Measurements from ENCODE around the gene ITK.

ITK gene

DNA sequence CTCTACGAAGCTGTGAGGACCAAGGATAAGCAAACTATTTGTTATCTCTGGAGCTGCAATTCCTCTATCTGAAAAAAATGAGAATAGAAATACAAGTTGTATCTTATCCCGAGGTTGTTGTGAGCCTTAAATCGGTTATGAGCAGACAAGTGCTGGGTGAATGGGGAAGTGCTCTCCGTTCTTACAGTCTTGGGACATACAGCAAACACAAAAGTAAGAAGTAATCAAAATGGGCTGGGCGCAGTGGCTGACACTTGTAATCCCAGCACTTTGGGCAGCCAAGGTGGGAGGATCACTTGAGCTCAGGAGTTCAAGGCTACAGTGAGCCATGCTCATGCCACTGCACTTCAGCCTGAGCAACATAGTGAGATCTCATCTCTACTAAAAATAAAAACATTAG is 31.7 kb downstream of the ITK start:
- TF ChIP-seq TEAD4 (IDR thresholded peaks at IDR 0.05) (no peak), TAF1 (IDR thresholded peaks at IDR 0.05; ENCODE audit: low read depth) (no peak), CEBPB (IDR thresholded peaks at IDR 0.05) (no peak), CREB1 (IDR thresholded peaks at IDR 0.05; ENCODE audit: low read depth) (no peak), EGR1 (IDR thresholded peaks at IDR 0.05) (no peak), FOXM1 (IDR thresholded peaks at IDR 0.05; ENCODE audit: borderline replicate concordance, low read depth) (no peak), NFIC (IDR thresholded peaks at IDR 0.05) (no peak), RAD21 (IDR thresholded peaks at IDR 0.05; ENCODE audit: low read depth) (no peak), ZBTB7A (IDR thresholded peaks at IDR 0.05; ENCODE audit: low read depth) (no peak), TCF12 (IDR thresholded peaks at IDR 0.05; ENCODE audit: low read depth) (no peak)
- TF ChIP-seq, protein P1, sequence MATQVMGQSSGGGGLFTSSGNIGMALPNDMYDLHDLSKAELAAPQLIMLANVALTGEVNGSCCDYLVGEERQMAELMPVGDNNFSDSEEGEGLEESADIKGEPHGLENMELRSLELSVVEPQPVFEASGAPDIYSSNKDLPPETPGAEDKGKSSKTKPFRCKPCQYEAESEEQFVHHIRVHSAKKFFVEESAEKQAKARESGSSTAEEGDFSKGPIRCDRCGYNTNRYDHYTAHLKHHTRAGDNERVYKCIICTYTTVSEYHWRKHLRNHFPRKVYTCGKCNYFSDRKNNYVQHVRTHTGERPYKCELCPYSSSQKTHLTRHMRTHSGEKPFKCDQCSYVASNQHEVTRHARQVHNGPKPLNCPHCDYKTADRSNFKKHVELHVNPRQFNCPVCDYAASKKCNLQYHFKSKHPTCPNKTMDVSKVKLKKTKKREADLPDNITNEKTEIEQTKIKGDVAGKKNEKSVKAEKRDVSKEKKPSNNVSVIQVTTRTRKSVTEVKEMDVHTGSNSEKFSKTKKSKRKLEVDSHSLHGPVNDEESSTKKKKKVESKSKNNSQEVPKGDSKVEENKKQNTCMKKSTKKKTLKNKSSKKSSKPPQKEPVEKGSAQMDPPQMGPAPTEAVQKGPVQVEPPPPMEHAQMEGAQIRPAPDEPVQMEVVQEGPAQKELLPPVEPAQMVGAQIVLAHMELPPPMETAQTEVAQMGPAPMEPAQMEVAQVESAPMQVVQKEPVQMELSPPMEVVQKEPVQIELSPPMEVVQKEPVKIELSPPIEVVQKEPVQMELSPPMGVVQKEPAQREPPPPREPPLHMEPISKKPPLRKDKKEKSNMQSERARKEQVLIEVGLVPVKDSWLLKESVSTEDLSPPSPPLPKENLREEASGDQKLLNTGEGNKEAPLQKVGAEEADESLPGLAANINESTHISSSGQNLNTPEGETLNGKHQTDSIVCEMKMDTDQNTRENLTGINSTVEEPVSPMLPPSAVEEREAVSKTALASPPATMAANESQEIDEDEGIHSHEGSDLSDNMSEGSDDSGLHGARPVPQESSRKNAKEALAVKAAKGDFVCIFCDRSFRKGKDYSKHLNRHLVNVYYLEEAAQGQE (IDR thresholded peaks at IDR 0.05; ENCODE audit: low read depth), result no peak
- TF ChIP-seq, protein P2, sequence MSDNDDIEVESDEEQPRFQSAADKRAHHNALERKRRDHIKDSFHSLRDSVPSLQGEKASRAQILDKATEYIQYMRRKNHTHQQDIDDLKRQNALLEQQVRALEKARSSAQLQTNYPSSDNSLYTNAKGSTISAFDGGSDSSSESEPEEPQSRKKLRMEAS (IDR thresholded peaks at IDR 0.05), result no peak

DNA sequence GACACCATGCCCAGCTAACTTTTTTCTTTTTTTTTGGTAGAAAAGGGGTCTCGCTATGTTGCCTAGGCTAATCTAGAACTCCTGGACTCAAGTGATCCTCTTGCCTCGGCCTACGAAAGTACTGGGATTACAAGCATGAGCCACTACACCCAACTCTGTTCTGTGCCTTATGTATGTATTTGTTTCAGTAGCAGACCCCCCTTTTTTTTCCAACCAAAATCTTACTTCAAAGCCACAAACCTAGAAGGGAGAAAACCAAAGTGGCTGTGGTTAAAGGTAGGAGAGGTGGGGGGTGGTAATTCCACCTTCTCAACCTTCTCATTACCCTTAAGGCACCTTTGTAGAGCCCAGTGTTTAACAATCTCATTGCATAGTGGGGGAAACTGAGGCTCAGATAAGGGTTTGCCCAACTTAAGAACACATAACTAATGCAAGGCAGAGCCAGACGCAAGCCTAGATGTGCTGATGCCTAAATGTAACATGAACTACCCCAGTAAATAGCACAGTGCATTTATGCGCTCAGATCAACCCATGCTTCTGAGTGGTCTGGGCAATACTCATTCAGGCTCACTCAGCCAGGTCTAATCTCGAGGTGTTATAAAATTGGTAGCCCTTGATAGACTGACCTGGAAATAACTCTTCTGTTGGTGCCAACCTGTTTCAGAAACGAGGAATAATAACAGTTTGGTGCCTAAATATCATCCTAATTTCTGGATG is 33.0 kb downstream of the ITK start:
- TF ChIP-seq, protein P1 (IDR thresholded peaks at IDR 0.05; ENCODE audit: low read depth), result no peak
- no peak for TF ChIP-seq NFIC (IDR thresholded peaks at IDR 0.05)
- TF ChIP-seq, protein P2 (IDR thresholded peaks at IDR 0.05), result no peak
- TF ChIP-seq EP300 (IDR thresholded peaks at IDR 0.05; ENCODE audit: borderline replicate concordance), result no peak
- no peak for TF ChIP-seq CREB1 (IDR thresholded peaks at IDR 0.05; ENCODE audit: low read depth)

DNA sequence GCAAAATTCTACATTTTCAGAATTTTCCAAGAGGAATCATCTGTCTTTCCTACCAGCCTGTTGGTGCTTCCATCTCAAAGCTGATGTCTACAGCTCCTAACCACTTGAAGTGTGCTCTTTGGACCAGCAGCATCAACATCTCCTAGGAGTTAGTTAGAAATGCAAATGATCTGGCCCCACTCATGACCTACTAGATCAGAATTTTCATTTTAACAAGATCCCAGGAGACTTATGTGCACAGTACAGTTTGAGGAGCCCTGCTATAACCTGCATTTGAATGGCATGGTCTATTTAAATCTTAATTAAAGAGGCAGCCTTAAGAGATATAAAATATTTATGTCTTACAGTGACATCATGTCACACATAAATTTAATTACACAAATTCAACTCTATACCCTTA is 33.8 kb downstream of the ITK start:
- TF ChIP-seq TCF12 (IDR thresholded peaks at IDR 0.05; ENCODE audit: low read depth), result no peak
- TF ChIP-seq CREB1 (IDR thresholded peaks at IDR 0.05; ENCODE audit: low read depth), result no peak
- no peak for TF ChIP-seq RAD21 (IDR thresholded peaks at IDR 0.05; ENCODE audit: low read depth)
- no peak for TF ChIP-seq EP300 (IDR thresholded peaks at IDR 0.05; ENCODE audit: borderline replicate concordance)
- TF ChIP-seq YY1 (IDR thresholded peaks at IDR 0.05; ENCODE audit: low read depth), result no peak
- no peak for TF ChIP-seq NFIC (IDR thresholded peaks at IDR 0.05)
- TF ChIP-seq, protein P1 (IDR thresholded peaks at IDR 0.05; ENCODE audit: low read depth), result no peak
- no peak for TF ChIP-seq EGR1 (IDR thresholded peaks at IDR 0.05)
- TF ChIP-seq TEAD4 (IDR thresholded peaks at IDR 0.05), result no peak
- TF ChIP-seq TAF1 (IDR thresholded peaks at IDR 0.05; ENCODE audit: low read depth), result no peak
- TF ChIP-seq FOXM1 (IDR thresholded peaks at IDR 0.05; ENCODE audit: borderline replicate concordance, low read depth), result no peak
- TF ChIP-seq, protein P3, sequence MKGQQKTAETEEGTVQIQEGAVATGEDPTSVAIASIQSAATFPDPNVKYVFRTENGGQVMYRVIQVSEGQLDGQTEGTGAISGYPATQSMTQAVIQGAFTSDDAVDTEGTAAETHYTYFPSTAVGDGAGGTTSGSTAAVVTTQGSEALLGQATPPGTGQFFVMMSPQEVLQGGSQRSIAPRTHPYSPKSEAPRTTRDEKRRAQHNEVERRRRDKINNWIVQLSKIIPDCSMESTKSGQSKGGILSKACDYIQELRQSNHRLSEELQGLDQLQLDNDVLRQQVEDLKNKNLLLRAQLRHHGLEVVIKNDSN (IDR thresholded peaks at IDR 0.05), result no peak

DNA sequence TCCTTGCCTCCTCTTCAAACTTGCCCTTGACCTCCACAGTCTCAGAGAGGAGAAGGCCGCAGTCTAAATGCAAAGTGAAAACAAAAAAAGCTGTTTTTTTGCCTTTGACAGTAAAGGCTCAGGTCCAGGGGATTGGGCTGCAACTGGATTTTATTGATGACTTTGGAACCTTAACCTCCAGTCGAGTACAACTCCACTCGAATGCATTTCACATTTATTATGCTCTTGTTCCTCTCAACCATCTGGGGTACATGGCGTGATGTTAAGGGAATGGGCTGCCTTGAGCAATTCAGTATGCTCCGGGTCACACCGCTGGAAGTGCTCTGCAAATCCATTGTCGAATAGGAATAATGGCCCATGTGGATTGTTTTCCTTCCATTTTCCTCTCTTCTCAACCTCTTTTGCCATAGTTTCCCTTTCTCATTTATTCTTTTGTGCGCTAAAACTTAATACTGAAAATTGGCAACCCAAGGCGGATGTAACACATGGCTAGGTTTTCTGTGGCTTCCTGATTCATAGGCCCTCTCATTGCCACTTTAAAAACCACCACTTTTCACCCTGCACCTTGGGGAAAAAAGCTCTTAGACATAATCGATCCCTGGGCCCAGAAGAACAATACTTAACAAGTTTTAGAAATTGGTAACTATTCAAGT is 34.3 kb downstream of the ITK start:
- TF ChIP-seq TEAD4 (IDR thresholded peaks at IDR 0.05), result no peak
- no peak for TF ChIP-seq EP300 (IDR thresholded peaks at IDR 0.05; ENCODE audit: borderline replicate concordance)
- TF ChIP-seq ZBTB7A (IDR thresholded peaks at IDR 0.05; ENCODE audit: low read depth), result no peak
- no peak for TF ChIP-seq NFIC (IDR thresholded peaks at IDR 0.05)
- no peak for TF ChIP-seq TAF1 (IDR thresholded peaks at IDR 0.05; ENCODE audit: low read depth)
- TF ChIP-seq FOXM1 (IDR thresholded peaks at IDR 0.05; ENCODE audit: borderline replicate concordance, low read depth), result no peak
- TF ChIP-seq, protein P1 (IDR thresholded peaks at IDR 0.05; ENCODE audit: low read depth), result no peak
- TF ChIP-seq, protein P2 (IDR thresholded peaks at IDR 0.05), result no peak
- no peak for TF ChIP-seq CEBPB (IDR thresholded peaks at IDR 0.05)
- TF ChIP-seq EGR1 (IDR thresholded peaks at IDR 0.05), result no peak
- TF ChIP-seq CREB1 (IDR thresholded peaks at IDR 0.05; ENCODE audit: low read depth), result no peak
- TF ChIP-seq, protein P3 (IDR thresholded peaks at IDR 0.05), result no peak
- TF ChIP-seq TCF12 (IDR thresholded peaks at IDR 0.05; ENCODE audit: low read depth), result no peak
- TF ChIP-seq YY1 (IDR thresholded peaks at IDR 0.05; ENCODE audit: low read depth), result no peak
- TF ChIP-seq RAD21 (IDR thresholded peaks at IDR 0.05; ENCODE audit: low read depth), result no peak

Measured in Ishikawa (cell line).